Activated naive CD4-positive, alpha-beta T cell treated with anti-CD3 and anti-CD28 coated beads, Interleukin-2, amount 10 ng/mL, durations not matched to agents 7 days and 5 days (primary cell): ENCODE data around the gene DBH.

ENCODE experiments used
- CTCF ChIA-PET: fragments of 350-600 bp; sonication (Branson Sonifier 250); formaldehyde crosslinking; loops from one replicate; lab custom pipeline; 2021; ENCODE audit warnings: antibody characterized with exemption; lab: Charles Lee
- DNase-seq: peaks from one replicate; pipeline ENCODE4 v3.0.0-alpha.2; 2020
- H3K27ac Mint-ChIP-seq: one replicate; pipeline ENCODE4 v1.8.0; 2021; ENCODE audit warnings: mild to moderate bottlenecking, moderate library complexity, mixed read lengths
- H3K27me3 Mint-ChIP-seq: one replicate; pipeline ENCODE4 v1.8.0; 2021; ENCODE audit warnings: mild to moderate bottlenecking, mixed read lengths
- H3K36me3 Mint-ChIP-seq: one replicate; pipeline ENCODE4 v1.8.0; 2021; ENCODE audit warnings: mixed read lengths
- H3K4me1 Mint-ChIP-seq: one replicate; pipeline ENCODE4 v1.8.0; 2021; ENCODE audit warnings: mixed read lengths
- H3K4me3 Mint-ChIP-seq: one replicate; pipeline ENCODE4 v1.8.0; 2021; ENCODE audit warnings: mild to moderate bottlenecking, moderate library complexity, mixed read lengths
- H3K9me3 Mint-ChIP-seq: one replicate; pipeline ENCODE4 v1.8.0; 2021; ENCODE audit warnings: mixed read lengths

DBH gene

DNA sequence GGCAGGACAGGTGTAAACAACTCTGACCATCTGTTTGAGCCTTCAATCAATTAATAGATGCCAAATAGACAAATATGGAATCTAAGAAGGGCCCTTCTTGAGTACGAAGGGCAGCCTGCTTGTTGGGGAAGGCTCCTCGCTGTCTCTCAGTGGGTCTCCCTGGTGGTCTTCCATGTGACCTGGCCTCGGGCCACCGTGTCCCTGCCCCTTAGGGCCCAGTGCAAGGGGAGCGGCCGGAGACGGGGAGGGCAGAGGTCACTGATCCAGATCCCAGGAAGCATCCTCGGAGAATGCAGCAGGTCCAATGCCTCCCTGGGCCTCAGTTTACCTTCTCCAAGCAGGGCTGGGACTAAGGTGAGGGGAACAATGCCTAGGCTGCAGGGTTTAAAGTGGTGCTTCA is 2.5 kb downstream of the DBH start:
- no peak for DNase-seq
- Mint-ChIP-seq H3K27ac (no peak overlapping the region), H3K9me3 (no peaks in the 10 kb centered on the region), H3K4me1 (no peaks in the 10 kb centered on the region), H3K27me3 (peaks cover 12% of the 10 kb centered on the region), H3K36me3 (no peaks in the 10 kb centered on the region), H3K4me3 (no peak overlapping the region)
- CTCF ChIA-PET, result no interaction called here

DNA sequence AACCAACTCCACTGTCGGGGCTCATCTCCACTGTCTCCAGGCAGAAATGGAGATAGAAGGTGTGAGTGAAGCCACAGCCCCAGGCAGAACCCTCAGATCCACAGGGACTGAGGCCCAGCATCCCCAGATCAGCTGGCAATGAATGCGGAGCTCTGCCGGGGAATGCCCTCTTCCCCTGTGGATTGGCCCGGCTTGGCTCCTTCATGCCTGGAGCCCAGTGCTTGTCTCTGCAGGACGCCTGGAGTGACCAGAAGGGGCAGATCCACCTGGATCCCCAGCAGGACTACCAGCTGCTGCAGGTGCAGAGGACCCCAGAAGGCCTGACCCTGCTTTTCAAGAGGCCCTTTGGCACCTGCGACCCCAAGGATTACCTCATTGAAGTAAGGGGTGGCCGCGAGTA is 3.5 kb downstream of the DBH start:
- Mint-ChIP-seq H3K4me1 (no peaks in the 10 kb centered on the region), H3K4me3 (no peak overlapping the region), H3K9me3 (no peaks in the 10 kb centered on the region), H3K36me3 (no peaks in the 10 kb centered on the region), H3K27me3 (peaks cover 12% of the 10 kb centered on the region), H3K27ac (peak overlapping the region; percentile 45)
- DNase-seq, result no peak
- CTCF ChIA-PET, result no interaction called here

DNA sequence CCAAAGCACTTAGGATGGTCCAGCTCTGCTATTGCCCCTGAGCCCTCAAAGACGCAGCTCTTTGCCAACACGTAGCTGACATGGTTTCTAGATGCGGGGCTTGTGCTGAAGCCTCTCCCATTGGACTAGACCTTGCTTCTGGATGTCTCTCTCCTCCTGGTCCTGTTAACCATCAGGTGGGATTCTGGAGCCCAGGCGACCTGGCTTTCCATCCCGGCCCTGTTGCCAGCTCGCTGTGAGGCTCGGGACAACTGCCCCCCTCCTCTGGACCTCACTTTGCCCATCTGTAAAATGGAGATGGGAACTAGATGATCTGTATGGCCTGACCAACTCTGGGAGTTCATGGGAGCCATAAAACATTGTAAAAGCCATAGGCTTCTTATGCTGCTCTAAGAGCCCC is 4.0 kb downstream of the DBH start:
- CTCF ChIA-PET, result no interaction called here
- Mint-ChIP-seq H3K4me3 (no peak overlapping the region), H3K36me3 (no peaks in the 10 kb centered on the region), H3K27ac (no peak overlapping the region), H3K4me1 (no peaks in the 10 kb centered on the region), H3K9me3 (no peaks in the 10 kb centered on the region), H3K27me3 (peaks cover 8% of the 10 kb centered on the region)
- DNase-seq, result no peak

DNA sequence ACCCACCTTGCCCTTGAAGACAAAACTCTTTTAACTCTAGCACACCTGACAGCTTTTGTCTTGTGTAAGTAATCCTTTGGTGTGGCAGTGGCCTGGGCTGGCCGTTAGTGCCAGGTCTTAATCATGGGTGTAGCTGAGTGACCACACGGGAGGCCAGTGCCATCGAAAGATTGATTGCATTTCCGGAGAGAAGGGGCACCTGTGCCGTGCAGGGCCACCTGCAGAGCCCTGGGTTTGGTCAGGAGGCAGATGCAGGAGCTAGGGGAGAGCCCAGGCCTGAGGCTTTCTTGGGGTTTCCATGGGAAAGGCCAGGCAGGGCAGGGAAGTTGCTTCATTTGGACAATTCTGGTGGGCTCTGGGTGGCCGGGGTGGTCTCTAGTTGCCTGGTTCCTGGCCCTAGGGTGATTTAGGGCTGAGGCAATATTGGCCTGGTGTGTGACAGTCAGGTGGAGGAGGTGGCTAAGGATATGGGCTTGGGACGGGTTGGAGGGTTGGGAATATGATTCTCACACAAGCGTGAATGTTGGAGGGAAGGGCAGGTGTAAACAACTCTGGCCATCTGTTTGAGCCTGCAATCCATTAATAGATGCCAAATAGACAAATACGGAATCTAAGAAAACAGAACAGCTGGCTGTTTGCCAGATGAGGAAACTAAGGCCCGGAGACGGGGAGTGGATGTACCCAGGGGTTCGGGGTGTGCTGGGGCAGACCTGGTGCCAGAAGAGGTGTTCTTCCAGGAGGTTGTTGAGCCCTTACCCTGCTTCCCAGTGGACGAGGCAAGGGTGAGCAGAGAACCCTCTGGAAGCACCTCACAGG is 4.6 kb downstream of the DBH start:
- H3K4me1 Mint-ChIP-seq, result no peaks in the 10 kb centered on the region
- H3K4me3 Mint-ChIP-seq, result no peak overlapping the region
- H3K27ac Mint-ChIP-seq, result no peak overlapping the region
- CTCF ChIA-PET, result no interaction called here
- H3K27me3 Mint-ChIP-seq, result peaks cover 7% of the 10 kb centered on the region
- DNase-seq, result no peak
- H3K36me3 Mint-ChIP-seq, result no peaks in the 10 kb centered on the region
- H3K9me3 Mint-ChIP-seq, result no peaks in the 10 kb centered on the region

DNA sequence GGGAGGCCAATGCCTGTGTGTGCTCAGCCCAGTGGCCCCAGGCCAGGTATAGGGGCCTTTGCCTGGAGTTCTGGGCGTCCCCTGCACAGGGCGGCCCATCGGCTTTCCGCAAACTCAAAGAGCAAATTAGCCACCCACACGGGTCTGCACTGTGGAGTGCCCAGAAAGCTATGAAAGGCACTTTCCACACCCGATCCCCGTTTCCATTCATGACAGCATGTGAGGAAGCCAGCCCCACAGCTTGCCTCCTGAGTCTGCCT is 5.2 kb downstream of the DBH start:
- DNase-seq, result no peak
- no peaks in the 10 kb centered on the region for H3K4me1 Mint-ChIP-seq
- H3K4me3 Mint-ChIP-seq, result no peak overlapping the region
- H3K27me3 Mint-ChIP-seq, result peaks cover 11% of the 10 kb centered on the region
- CTCF ChIA-PET, result no interaction called here
- no peak overlapping the region for H3K27ac Mint-ChIP-seq
- H3K9me3 Mint-ChIP-seq, result no peaks in the 10 kb centered on the region
- no peaks in the 10 kb centered on the region for H3K36me3 Mint-ChIP-seq

DNA sequence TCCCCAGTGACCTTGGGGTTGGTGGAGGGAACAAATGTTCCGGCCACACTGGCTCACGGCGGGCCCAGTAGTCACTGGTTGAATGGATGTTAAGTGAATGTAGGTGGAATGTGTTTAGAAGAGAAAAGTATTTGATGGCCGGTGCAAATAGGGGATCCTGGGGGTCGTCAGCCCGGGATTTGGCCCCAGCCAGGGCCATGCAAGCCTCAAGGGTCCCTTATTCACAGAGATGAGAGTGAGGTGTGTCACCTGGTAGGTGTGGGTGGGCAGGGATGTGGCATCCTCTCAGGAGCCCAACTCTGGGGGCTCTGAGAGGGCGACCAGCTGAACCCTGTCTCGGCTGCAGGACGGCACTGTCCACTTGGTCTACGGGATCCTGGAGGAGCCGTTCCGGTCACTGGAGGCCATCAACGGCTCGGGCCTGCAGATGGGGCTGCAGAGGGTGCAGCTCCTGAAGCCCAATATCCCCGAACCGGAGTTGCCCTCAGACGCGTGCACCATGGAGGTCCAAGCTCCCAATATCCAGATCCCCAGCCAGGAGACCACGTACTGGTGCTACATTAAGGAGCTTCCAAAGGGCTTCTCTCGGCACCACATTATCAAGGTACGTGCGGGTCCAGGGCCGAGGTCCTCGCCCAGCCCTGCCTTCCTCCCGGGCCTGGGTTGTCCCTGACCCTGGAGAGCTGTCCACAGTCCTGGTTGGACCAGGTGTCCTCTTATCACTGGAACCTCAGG is 5.9 kb downstream of the DBH start:
- no peaks in the 10 kb centered on the region for H3K36me3 Mint-ChIP-seq
- peaks cover 11% of the 10 kb centered on the region for H3K27me3 Mint-ChIP-seq
- no peaks in the 10 kb centered on the region for H3K4me1 Mint-ChIP-seq
- DNase-seq, result no peak
- no peak overlapping the region for H3K4me3 Mint-ChIP-seq
- H3K27ac Mint-ChIP-seq, result no peak overlapping the region
- CTCF ChIA-PET, result no interaction called here
- H3K9me3 Mint-ChIP-seq, result no peaks in the 10 kb centered on the region

DNA sequence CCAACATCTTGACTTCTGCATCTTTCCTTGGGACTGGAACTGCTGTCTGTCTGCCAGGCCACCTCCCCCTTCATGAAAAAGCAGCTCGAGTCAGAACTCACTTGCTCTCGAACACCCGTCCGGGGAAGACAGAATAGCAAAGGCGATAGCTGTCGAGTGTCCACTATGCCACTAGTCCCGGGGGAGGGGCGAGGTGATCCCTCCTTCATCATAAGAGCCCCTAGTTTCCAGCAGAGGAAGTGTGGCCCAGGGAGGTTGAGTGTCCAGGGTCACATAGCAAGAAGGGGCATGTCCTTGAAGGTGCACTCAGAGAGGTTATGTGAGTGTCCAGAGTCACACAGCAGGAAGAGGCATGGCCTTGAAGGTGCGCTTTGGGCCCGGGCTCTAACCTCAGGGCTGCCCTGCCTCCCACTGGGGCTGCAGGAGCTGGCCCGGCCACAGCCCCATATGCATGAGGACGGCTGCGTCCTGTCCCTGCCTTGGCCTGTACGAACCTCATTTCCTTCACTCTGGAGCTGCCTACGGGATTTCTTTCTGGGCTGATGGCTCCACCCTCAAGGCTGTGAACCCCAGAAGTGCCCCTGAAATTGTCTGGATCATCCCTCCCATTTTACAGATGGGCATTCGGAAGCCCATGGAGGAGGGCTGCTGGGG is 6.7 kb downstream of the DBH start:
- peaks cover 13% of the 10 kb centered on the region for H3K27me3 Mint-ChIP-seq
- no peak overlapping the region for H3K4me3 Mint-ChIP-seq
- H3K36me3 Mint-ChIP-seq, result no peaks in the 10 kb centered on the region
- CTCF ChIA-PET, result no interaction called here
- no peaks in the 10 kb centered on the region for H3K9me3 Mint-ChIP-seq
- no peak overlapping the region for H3K27ac Mint-ChIP-seq
- no peak for DNase-seq
- no peaks in the 10 kb centered on the region for H3K4me1 Mint-ChIP-seq

DNA sequence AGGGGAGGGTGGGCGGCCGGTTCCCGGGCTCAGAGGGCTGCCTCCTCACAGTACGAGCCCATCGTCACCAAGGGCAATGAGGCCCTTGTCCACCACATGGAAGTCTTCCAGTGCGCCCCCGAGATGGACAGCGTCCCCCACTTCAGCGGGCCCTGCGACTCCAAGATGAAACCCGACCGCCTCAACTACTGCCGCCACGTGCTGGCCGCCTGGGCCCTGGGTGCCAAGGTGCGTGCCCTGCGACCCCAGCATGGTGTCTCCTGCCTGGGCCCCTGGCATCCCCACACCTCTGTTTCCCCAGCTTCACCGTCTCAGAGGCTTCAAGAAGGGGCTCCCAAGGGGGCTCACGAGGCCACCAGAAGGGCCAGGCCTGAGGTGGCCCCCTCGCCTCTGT is 7.2 kb downstream of the DBH start:
- H3K4me3 Mint-ChIP-seq, result no peak overlapping the region
- H3K27me3 Mint-ChIP-seq, result peaks cover 15% of the 10 kb centered on the region
- H3K9me3 Mint-ChIP-seq, result no peaks in the 10 kb centered on the region
- no peak for DNase-seq
- H3K36me3 Mint-ChIP-seq, result no peaks in the 10 kb centered on the region
- H3K4me1 Mint-ChIP-seq, result no peaks in the 10 kb centered on the region
- no peak overlapping the region for H3K27ac Mint-ChIP-seq
- CTCF ChIA-PET, result no interaction called here

DNA sequence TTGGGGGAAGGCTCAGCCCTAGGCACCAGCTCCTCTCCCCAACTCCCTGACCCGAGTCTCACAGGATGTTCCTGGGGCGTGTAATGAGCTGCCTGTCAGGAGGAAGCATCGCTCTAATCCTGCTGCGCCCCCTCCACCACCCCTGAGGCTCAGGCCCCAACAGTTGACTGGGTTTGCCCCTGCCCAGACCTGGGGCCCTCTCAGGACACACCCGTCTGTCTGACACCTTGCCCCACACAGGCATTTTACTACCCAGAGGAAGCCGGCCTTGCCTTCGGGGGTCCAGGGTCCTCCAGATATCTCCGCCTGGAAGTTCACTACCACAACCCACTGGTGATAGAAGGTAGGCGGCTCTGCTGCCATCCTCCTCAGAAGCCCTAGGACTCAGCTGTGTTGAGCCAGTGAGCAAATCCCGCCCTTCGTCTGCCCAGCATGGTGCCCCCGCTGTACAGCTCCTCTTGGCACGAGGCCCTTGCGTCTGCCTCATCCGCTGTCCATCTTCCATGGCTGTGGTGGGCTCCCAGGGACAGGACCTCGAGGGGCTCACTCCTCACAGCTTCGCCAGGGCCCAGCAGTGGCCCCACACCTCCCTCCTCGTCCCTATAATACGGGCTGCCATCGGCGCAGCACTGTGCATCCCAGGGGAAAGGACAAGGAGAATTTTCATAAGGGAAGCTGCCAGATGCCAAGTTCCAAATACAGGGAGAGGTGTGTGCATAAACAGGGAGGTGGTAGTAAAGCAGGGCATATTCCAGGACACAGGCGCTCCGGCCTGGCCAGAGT is 8.0 kb downstream of the DBH start:
- DNase-seq, result no peak
- H3K27ac Mint-ChIP-seq, result no peak overlapping the region
- CTCF ChIA-PET, result no interaction called here
- no peak overlapping the region for H3K4me3 Mint-ChIP-seq
- H3K36me3 Mint-ChIP-seq, result no peaks in the 10 kb centered on the region
- no peaks in the 10 kb centered on the region for H3K4me1 Mint-ChIP-seq
- peaks cover 16% of the 10 kb centered on the region for H3K27me3 Mint-ChIP-seq
- no peaks in the 10 kb centered on the region for H3K9me3 Mint-ChIP-seq

DNA sequence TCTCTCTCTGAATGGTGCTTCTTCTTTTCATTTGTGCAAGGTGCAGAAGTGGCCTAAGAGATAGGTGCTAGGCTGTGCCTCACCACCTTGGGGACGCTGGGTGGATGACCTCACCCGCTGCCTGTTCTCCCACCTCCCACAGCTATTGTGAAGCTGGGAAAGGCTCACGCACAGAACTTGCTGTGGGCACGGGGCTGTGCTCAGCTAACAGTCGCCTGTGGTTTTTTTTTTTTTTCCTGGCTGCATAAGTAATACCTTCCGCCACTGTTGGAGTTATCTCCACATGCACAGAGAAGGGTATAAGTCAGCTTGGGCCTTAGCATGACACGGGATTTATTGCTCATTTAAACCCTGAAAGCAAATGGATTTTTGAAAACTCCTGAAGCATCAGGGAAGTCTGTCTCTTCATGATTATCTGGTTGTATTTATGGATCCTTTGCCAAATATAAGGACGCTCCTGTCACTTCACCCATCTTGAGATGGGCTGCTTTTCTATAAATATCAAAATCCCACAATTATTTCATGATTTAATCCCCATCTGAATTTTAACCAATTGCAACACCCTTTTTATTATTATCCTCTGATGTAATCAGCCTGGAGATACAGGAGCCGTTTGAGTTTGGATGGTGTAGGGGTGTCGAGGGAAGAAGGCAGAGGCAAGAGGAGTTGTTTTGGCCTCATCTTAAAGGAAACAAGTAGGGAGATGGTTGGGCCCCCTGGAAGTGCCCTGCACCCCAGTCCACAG is 9.0 kb downstream of the DBH start:
- no peaks in the 10 kb centered on the region for H3K36me3 Mint-ChIP-seq
- no peaks in the 10 kb centered on the region for H3K9me3 Mint-ChIP-seq
- no peaks in the 10 kb centered on the region for H3K4me1 Mint-ChIP-seq
- H3K27me3 Mint-ChIP-seq, result peaks cover 26% of the 10 kb centered on the region
- H3K4me3 Mint-ChIP-seq, result no peak overlapping the region
- DNase-seq, result no peak
- no peak overlapping the region for H3K27ac Mint-ChIP-seq
- CTCF ChIA-PET, result no interaction called here

DNA sequence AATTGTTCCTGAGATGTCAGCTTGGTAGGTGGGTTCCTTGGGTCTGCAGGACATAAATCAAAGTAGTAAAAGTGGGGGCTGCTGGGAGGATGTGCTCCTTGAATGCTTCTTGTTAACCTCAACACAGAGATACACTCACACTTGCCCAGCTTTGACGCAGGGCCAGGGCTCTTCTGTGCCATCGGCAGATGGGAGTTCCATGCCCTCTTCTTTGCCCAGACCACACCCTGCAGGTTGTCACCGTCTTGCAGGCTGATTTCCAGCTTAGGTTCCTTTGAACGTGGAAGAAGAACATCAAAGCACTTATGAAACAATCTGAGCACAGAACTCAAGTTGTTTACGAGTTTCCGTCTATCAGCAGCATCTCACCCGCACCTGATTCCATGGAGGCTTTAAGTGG is 11.0 kb downstream of the DBH start:
- Mint-ChIP-seq H3K27me3 (peaks cover 25% of the 10 kb centered on the region), H3K36me3 (no peaks in the 10 kb centered on the region), H3K4me3 (no peak overlapping the region), H3K9me3 (no peaks in the 10 kb centered on the region), H3K4me1 (no peaks in the 10 kb centered on the region), H3K27ac (no peak overlapping the region)
- DNase-seq, result no peak
- CTCF ChIA-PET, result no interaction called here

DNA sequence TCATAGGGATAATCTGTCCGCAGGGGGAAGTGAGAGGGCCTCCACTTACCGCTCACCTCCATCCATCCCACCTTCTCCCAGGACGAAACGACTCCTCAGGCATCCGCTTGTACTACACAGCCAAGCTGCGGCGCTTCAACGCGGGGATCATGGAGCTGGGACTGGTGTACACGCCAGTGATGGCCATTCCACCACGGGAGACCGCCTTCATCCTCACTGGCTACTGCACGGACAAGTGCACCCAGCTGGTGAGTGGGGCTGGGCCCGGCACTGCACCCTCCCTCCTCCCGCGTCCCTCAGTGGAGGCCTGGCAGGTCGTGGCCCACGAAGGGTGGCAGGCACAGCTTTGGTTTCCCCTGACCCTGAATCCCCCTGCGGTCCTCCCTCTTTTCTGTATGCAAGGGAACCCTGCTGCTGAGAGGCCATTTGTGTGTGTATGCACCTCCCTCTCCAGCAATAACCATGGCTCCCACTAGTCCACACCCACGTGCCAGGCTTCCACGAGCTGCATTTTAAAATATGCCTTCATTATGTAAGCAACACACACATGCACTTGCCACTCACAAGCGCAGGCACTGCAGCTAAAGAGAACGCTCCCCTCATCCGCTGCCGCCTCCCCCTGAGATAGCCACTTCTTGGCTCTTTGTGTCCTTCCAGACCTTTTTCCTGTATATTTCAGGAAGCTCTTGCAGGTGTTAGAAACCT is 11.8 kb downstream of the DBH start:
- H3K36me3 Mint-ChIP-seq, result no peaks in the 10 kb centered on the region
- H3K27me3 Mint-ChIP-seq, result peaks cover 25% of the 10 kb centered on the region
- H3K4me1 Mint-ChIP-seq, result no peaks in the 10 kb centered on the region
- DNase-seq, result no peak
- CTCF ChIA-PET, result no interaction called here
- no peaks in the 10 kb centered on the region for H3K9me3 Mint-ChIP-seq
- H3K27ac Mint-ChIP-seq, result no peak overlapping the region
- H3K4me3 Mint-ChIP-seq, result no peak overlapping the region

DNA sequence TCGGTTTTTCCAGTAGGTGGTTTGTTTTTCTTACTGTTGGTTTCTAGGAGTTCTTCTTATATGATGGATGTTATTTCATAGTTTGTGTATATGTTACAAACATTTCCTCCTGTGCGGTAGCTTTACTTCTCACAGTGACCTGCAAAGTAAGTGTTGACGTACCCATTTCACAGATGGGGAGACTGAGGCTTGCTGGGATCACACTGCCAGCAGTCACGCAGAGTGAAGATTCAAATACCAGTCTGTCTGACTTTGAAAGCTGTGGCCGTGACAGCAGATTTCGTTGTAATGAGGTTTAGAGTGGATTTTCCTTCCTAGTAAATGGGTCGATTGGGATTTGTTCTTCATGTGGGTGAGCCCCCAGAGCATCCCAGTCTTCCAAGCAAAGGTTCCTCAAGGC is 13.0 kb downstream of the DBH start:
- Mint-ChIP-seq H3K4me1 (no peaks in the 10 kb centered on the region), H3K4me3 (no peak overlapping the region), H3K9me3 (no peaks in the 10 kb centered on the region), H3K27ac (no peak overlapping the region), H3K36me3 (no peaks in the 10 kb centered on the region), H3K27me3 (peaks cover 32% of the 10 kb centered on the region)
- DNase-seq, result no peak
- CTCF ChIA-PET, result no interaction called here
